Measurements from ENCODE around the gene LY6G6C. TPM values are rescaled to one million over a fixed set of nuclear protein-coding genes. Genes with fewer than 3 reads are reported as not detected.

LY6G6C gene
- total and polyA plus RNA-seq, 4 donors = not detected

Small RNA genes within 50 kb of the gene (microRNA-seq; reads per million reads assigned to microRNA genes)
- gene MIR4646 = 0 to 1.8 reads per million in 2 donors

Other genes starting within 250 kb of the LY6G6C start
Only the 30 nearest of the 41 such genes appear.
- not detected for gene LTA, start 149.5 kb downstream of the LY6G6C start, total RNA-seq
- gene LTA, start 149.5 kb downstream of the LY6G6C start, polyA plus RNA-seq = under 1 TPM in 1 of 2 donors, not detected in 1; 0.18 TPM
- 1 to 10 TPM in 1 of 2 donors, under 1 TPM in 1; 0.66 to 1.9 TPM for gene TNF, start 146.2 kb downstream of the LY6G6C start, total RNA-seq
- gene TNF, start 146.2 kb downstream of the LY6G6C start, polyA plus RNA-seq = 1 to 10 TPM in 1 of 2 donors, under 1 TPM in 1; 0.23 to 1.3 TPM
- 1 to 10 TPM; 1.4 to 3.6 TPM for gene LTB, start 139.3 kb downstream of the LY6G6C start, total RNA-seq
- gene LTB, start 139.3 kb downstream of the LY6G6C start, polyA plus RNA-seq = 1 to 10 TPM in 1 of 2 donors, under 1 TPM in 1; 0.88 to 2.5 TPM
- 10 to 100 TPM; 21.1 to 24.6 TPM for gene LST1, start 135.5 kb downstream of the LY6G6C start, total RNA-seq
- 10 to 100 TPM in 1 of 2 donors, 1 to 10 TPM in 1; 7.9 to 23.4 TPM for gene LST1, start 135.5 kb downstream of the LY6G6C start, polyA plus RNA-seq
- gene NCR3, start 128.7 kb downstream of the LY6G6C start, total RNA-seq = not detected
- not detected for gene NCR3, start 128.7 kb downstream of the LY6G6C start, polyA plus RNA-seq
- 10 to 100 TPM; 32.6 to 68.3 TPM for gene AIF1, start 106.5 kb downstream of the LY6G6C start, total RNA-seq
- 100 to 1,000 TPM in 1 of 2 donors, 10 to 100 TPM in 1; 38.2 to 166 TPM for gene AIF1, start 106.5 kb downstream of the LY6G6C start, polyA plus RNA-seq
- 100 to 1,000 TPM; 154 to 164 TPM for gene PRRC2A, start 101.0 kb downstream of the LY6G6C start, total RNA-seq
- 100 to 1,000 TPM in 1 of 2 donors, 10 to 100 TPM in 1; 28.5 to 152 TPM for gene PRRC2A, start 101.0 kb downstream of the LY6G6C start, polyA plus RNA-seq
- gene BAG6, start 69.1 kb downstream of the LY6G6C start, total RNA-seq = 100 to 1,000 TPM; 207 to 215 TPM
- gene BAG6, start 69.1 kb downstream of the LY6G6C start, polyA plus RNA-seq = 100 to 1,000 TPM in 1 of 2 donors, 10 to 100 TPM in 1; 75.0 to 379 TPM
- gene APOM, start 65.9 kb downstream of the LY6G6C start, total RNA-seq = under 1 TPM; 0.42 to 0.96 TPM
- 1 to 10 TPM in 1 of 2 donors, not detected in 1; 2.6 TPM for gene APOM, start 65.9 kb downstream of the LY6G6C start, polyA plus RNA-seq
- gene C6orf47, start 61.0 kb downstream of the LY6G6C start, total RNA-seq = 10 to 100 TPM; 18.3 to 20.2 TPM
- 10 to 100 TPM in 1 of 2 donors, 1 to 10 TPM in 1; 7.5 to 12.0 TPM for gene C6orf47, start 61.0 kb downstream of the LY6G6C start, polyA plus RNA-seq
- 10 to 100 TPM; 10.9 to 16.5 TPM for gene GPANK1, start 56.7 kb downstream of the LY6G6C start, total RNA-seq
- 10 to 100 TPM; 15.9 to 22.8 TPM for gene GPANK1, start 56.7 kb downstream of the LY6G6C start, polyA plus RNA-seq
- gene CSNK2B, start 55.7 kb downstream of the LY6G6C start, total RNA-seq = 100 to 1,000 TPM; 100 to 106 TPM
- 100 to 1,000 TPM; 122 to 191 TPM for gene CSNK2B, start 55.7 kb downstream of the LY6G6C start, polyA plus RNA-seq
- 10 to 100 TPM; 19.6 to 20.8 TPM for gene LY6G5B, start 51.8 kb downstream of the LY6G6C start, total RNA-seq
- 10 to 100 TPM in 1 of 2 donors, 1 to 10 TPM in 1; 1.6 to 25.1 TPM for gene LY6G5B, start 51.8 kb downstream of the LY6G6C start, polyA plus RNA-seq
- gene LY6G5C, start 40.7 kb downstream of the LY6G6C start, total RNA-seq = 1 to 10 TPM; 1.2 to 3.3 TPM
- gene LY6G5C, start 40.7 kb downstream of the LY6G6C start, polyA plus RNA-seq = 1 to 10 TPM; 3.3 to 5.9 TPM
- 10 to 100 TPM; 41.8 to 48.1 TPM for gene ABHD16A, start 18.4 kb downstream of the LY6G6C start, total RNA-seq
- 10 to 100 TPM; 12.9 to 50.1 TPM for gene ABHD16A, start 18.4 kb downstream of the LY6G6C start, polyA plus RNA-seq
- gene LY6G6F, start 14.9 kb downstream of the LY6G6C start, total RNA-seq = not detected
- not detected for gene LY6G6F, start 14.9 kb downstream of the LY6G6C start, polyA plus RNA-seq
- not detected for gene LY6G6D, start 6.4 kb downstream of the LY6G6C start, total RNA-seq
- not detected for gene LY6G6D, start 6.4 kb downstream of the LY6G6C start, polyA plus RNA-seq
- gene MPIG6B, start 1.6 kb upstream of the LY6G6C start, total RNA-seq = under 1 TPM; 0.84 to 0.96 TPM
- gene MPIG6B, start 1.6 kb upstream of the LY6G6C start, polyA plus RNA-seq = not detected
- gene DDAH2, start 7.6 kb upstream of the LY6G6C start, total RNA-seq = 100 to 1,000 TPM; 122 to 133 TPM
- 100 to 1,000 TPM; 118 to 189 TPM for gene DDAH2, start 7.6 kb upstream of the LY6G6C start, polyA plus RNA-seq
- 100 to 1,000 TPM; 303 to 322 TPM for gene CLIC1, start 14.8 kb upstream of the LY6G6C start, total RNA-seq
- gene CLIC1, start 14.8 kb upstream of the LY6G6C start, polyA plus RNA-seq = 100 to 1,000 TPM; 331 to 368 TPM
- gene MSH5, start 18.3 kb upstream of the LY6G6C start, total RNA-seq = 10 to 100 TPM in 1 of 2 donors, 1 to 10 TPM in 1; 5.9 to 15.1 TPM
- 1 to 10 TPM in 1 of 2 donors, not detected in 1; 7.0 TPM for gene MSH5, start 18.3 kb upstream of the LY6G6C start, polyA plus RNA-seq
- gene SAPCD1, start 40.9 kb upstream of the LY6G6C start, total RNA-seq = 1 to 10 TPM in 1 of 2 donors, under 1 TPM in 1; 0.68 to 2.9 TPM
- gene SAPCD1, start 40.9 kb upstream of the LY6G6C start, polyA plus RNA-seq = 1 to 10 TPM in 1 of 2 donors, not detected in 1; 3.2 TPM
- gene VWA7, start 55.6 kb upstream of the LY6G6C start, total RNA-seq = 1 to 10 TPM in 1 of 2 donors, under 1 TPM in 1; 0.58 to 1.3 TPM
- gene VWA7, start 55.6 kb upstream of the LY6G6C start, polyA plus RNA-seq = under 1 TPM in 1 of 2 donors, not detected in 1; 0.23 TPM
- gene VARS1, start 74.0 kb upstream of the LY6G6C start, total RNA-seq = 10 to 100 TPM; 44.4 to 49.6 TPM
- 10 to 100 TPM in 1 of 2 donors, 1 to 10 TPM in 1; 9.8 to 26.4 TPM for gene VARS1, start 74.0 kb upstream of the LY6G6C start, polyA plus RNA-seq
- 10 to 100 TPM; 32.4 to 33.4 TPM for gene LSM2, start 85.2 kb upstream of the LY6G6C start, total RNA-seq
- 10 to 100 TPM; 41.7 to 42.2 TPM for gene LSM2, start 85.2 kb upstream of the LY6G6C start, polyA plus RNA-seq
- 1 to 10 TPM; 1.9 TPM for gene HSPA1L, start 93.5 kb upstream of the LY6G6C start, total RNA-seq
- gene HSPA1L, start 93.5 kb upstream of the LY6G6C start, polyA plus RNA-seq = 1 to 10 TPM; 1.3 to 2.1 TPM
- gene HSPA1A, start 93.8 kb upstream of the LY6G6C start, total RNA-seq = 100 to 1,000 TPM; 194 to 454 TPM
- 10 to 100 TPM; 55.1 to 98.7 TPM for gene HSPA1A, start 93.8 kb upstream of the LY6G6C start, polyA plus RNA-seq
- gene HSPA1B, start 106.0 kb upstream of the LY6G6C start, total RNA-seq = 100 to 1,000 TPM; 155 to 332 TPM
- 10 to 100 TPM; 23.2 to 61.1 TPM for gene HSPA1B, start 106.0 kb upstream of the LY6G6C start, polyA plus RNA-seq
- gene NEU1, start 141.1 kb upstream of the LY6G6C start, total RNA-seq = 10 to 100 TPM; 23.9 to 24.6 TPM
- gene NEU1, start 141.1 kb upstream of the LY6G6C start, polyA plus RNA-seq = 10 to 100 TPM; 20.3 to 23.7 TPM
- 1 to 10 TPM in 1 of 2 donors, under 1 TPM in 1; 0.60 to 1.5 TPM for gene SLC44A4, start 157.3 kb upstream of the LY6G6C start, total RNA-seq
- gene SLC44A4, start 157.3 kb upstream of the LY6G6C start, polyA plus RNA-seq = 10 to 100 TPM in 1 of 2 donors, under 1 TPM in 1; 0.31 to 12.0 TPM